K562 (cell line): Measurements from ENCODE around the gene CREB3L2. TPM values are rescaled to one million over a fixed set of nuclear protein-coding genes. Genes with fewer than 3 reads are reported as not detected.
A peak's percentile ranks its signal among the peaks of the same experiment; 100 is the strongest.

ENCODE experiments used
- ARID3B ChIP-seq: fragments of 250-450 bp; sonication (Bioruptor Pico); IDR thresholded peaks from 2 replicates; pipeline ENCODE4 v1.4.0; 2020; ENCODE audit warnings: borderline replicate concordance
- CHD2 ChIP-seq: IDR thresholded peaks from 2 replicates; pipeline ENCODE4 v1.6.1; 2011; ENCODE audit warnings: low read depth, low read length
- CREB5 ChIP-seq: fragments of 250-450 bp; sonication (Bioruptor Pico); IDR thresholded peaks from 2 replicates; pipeline ENCODE4 v1.5.0; 2020; ENCODE audit warnings: mild to moderate bottlenecking
- E2F8 ChIP-seq: fragments of 450-650 bp; IDR thresholded peaks from 2 replicates; pipeline ENCODE4 v1.7.1; 2018; ENCODE audit warnings: mild to moderate bottlenecking, low read depth; ENCODE audit not compliant: partially characterized antibody
- MEF2D ChIP-seq: conservative IDR thresholded peaks from 2 replicates; pipeline ENCODE4 v1.6.1; 2016; ENCODE audit warnings: low read depth, missing genetic modification characterization, missing compliant biosample characterization
- MITF ChIP-seq: IDR thresholded peaks from 2 replicates; pipeline ENCODE4 v1.6.1; 2014; ENCODE audit warnings: antibody characterized with exemption
- MNT ChIP-seq, 2 experiments: fragments of 450-650 bp; conservative IDR thresholded peaks; 2 replicates each; pipeline ENCODE4 v1.6.1; 2017; ENCODE audit warnings: mild to moderate bottlenecking in 2 of 2, moderate library complexity in 2 of 2
- NR2C2 ChIP-seq, 2 experiments: fragments of 200-800 bp in 1 of 2; sonication (Bioruptor generic) in 1 of 2; sonication (generic) in 1 of 2; formaldehyde crosslinking in 1 of 2; IDR thresholded peaks; 2 replicates each; pipeline versions ENCODE4 v1.6.1 to v1.8.0; 2016 to 2022; ENCODE audit warnings: mild to moderate bottlenecking in 1 of 2, missing compliant biosample characterization in 1 of 2, missing genetic modification characterization in 1 of 2, missing genetic modification reagents in 1 of 2
- POLR3G ChIP-seq: IDR thresholded peaks from 2 replicates; pipeline ENCODE4 v1.6.1; 2011; ENCODE audit not compliant: insufficient read length, insufficient replicate concordance; ENCODE audit errors: extremely low read depth
- TSHZ1 ChIP-seq: fragments of 250-450 bp; sonication (Bioruptor Pico); IDR thresholded peaks from 2 replicates; pipeline ENCODE4 v1.4.0; 2020; ENCODE audit warnings: mild to moderate bottlenecking, moderate library complexity
- ZC3H8 ChIP-seq: fragments of 450-650 bp; IDR thresholded peaks from 2 replicates; pipeline ENCODE4 v1.6.1; 2017
- ZNF184 ChIP-seq: sonication (generic); formaldehyde crosslinking; IDR thresholded peaks from 2 replicates; pipeline ENCODE4 v1.5.0; 2020; ENCODE audit warnings: missing genetic modification reagents
- ZNF717 ChIP-seq: fragments of 250-450 bp; sonication (Bioruptor Pico); IDR thresholded peaks from 2 replicates; pipeline ENCODE4 v1.5.0; 2021
- ZSCAN32 ChIP-seq: fragments of 450-650 bp; formaldehyde crosslinking; IDR thresholded peaks from 2 replicates; pipeline ENCODE4 v1.4.0; 2020; ENCODE audit warnings: mild to moderate bottlenecking, moderate library complexity
- polyA plus RNA-seq, 8 experiments: library from polyadenylated mRNA; depleted of rRNA in 4 of 8; stranded (reverse) in 5 of 8; unstranded in 3 of 8; fragments of >200 nt; fragmentation: Nextera tagmentation in 2 of 8; fragmentation: Illumina TruSeq in 1 of 8; extraction: Ambion mirVana in 2 of 8; extraction: Trizol in 1 of 8; gene quantifications; 2 replicates each; pipeline versions ENCODE4 v1.2.1 to v1.2.3, GENCODE V29; 2011 to 2014; ENCODE audit warnings: inconsistent platforms in 1 of 8, missing spikeins in 1 of 8
- total RNA-seq, 7 experiments: library from RNA; depleted of rRNA in 6 of 7; stranded (reverse); fragments of >200 nt in 6 of 7; fragmentation: Illumina TruSeq in 2 of 7; extraction: Trizol in 2 of 7; gene quantifications; 2 replicates each; pipeline versions ENCODE4 v1.2.1 to v1.2.3, GENCODE V29; 2011 to 2021; ENCODE audit warnings: low replicate concordance in 1 of 7

Gene CREB3L2
- total and polyA plus RNA-seq, 9 of the 15 experiments (the other 6 are each of a cell fraction or from before 2014, with no cell fraction given), result 7.1 to 45.6 (median 15.8) TPM

- TF ChIP-seq TSHZ1 (CRISPR knock-in tag) (no peak), ZSCAN32 (CRISPR knock-in tag) (no peak), NR2C2 (CRISPR knock-in tag; IDR thresholded peaks at IDR 0.05) (peak; percentile 16; the same call in 1 of the 2 replicates), NR2C2 (tag; IDR thresholded peaks at IDR 0.05) (peak; percentile 94), MITF (no peak), CREB5 (CRISPR knock-in tag) (no peak), ZNF184 (no peak), MEF2D (tag) (no peak), ZC3H8 (no peak), E2F8 (no peak), ZNF717 (no peak), CHD2 (0 out of 2 replicates have a peak, but pooled peaks have one; percentile 1), MNT (conservative IDR thresholded peaks at IDR 0.05) (no peak), POLR3G (no peak), ARID3B (CRISPR knock-in tag) (no peak)
Observed at GRCh38 chr7:138000081-138000701, 1.7 kb downstream of the CREB3L2 start (continued).
